Lung (tissue), 12 donors: ENCODE data around the gene ATXN10. TPM values are rescaled to one million over a fixed set of nuclear protein-coding genes. Genes with fewer than 3 reads are reported as not detected.
"Not testable (repeated sequence)": the region's sequence is repeated elsewhere in the genome, so short reads cannot be mapped to it uniquely, and the experiment has no call there.

Source experiments
- ATAC-seq: fragments of 200-7000 bp; cut with Tn5 transposase; one replicate; pipeline ENCODE4 v1.9.1; 2020; ENCODE audit warnings: moderate number of reproducible peaks; ENCODE audit not compliant: insufficient read depth, low FRiP score
- DNase-seq, 3 donors: peaks; one replicate each; pipeline ENCODE4 v3.0.0-alpha.2; 2013 to 2017
- H3K27ac ChIP-seq, 2 donors: one replicate each; pipeline ENCODE4 v1.5.1; 2013; ENCODE audit warnings: mild to moderate bottlenecking in 2 of 2, moderate library complexity in 2 of 2, control low read depth in 1 of 2, inconsistent platforms in 1 of 2, low read depth in 1 of 2, low read length in 1 of 2
- H3K27me3 ChIP-seq, 3 donors: one replicate each; pipeline ENCODE4 v1.5.1; 2013; ENCODE audit warnings: low read length in 2 of 3; ENCODE audit not compliant: control insufficient read depth in 3 of 3, insufficient read depth in 3 of 3
- H3K36me3 ChIP-seq, 4 donors: one replicate each; pipeline ENCODE4 v1.5.1; 2013; ENCODE audit warnings: low read length in 4 of 4, mild to moderate bottlenecking in 1 of 4, moderate library complexity in 1 of 4; ENCODE audit not compliant: control insufficient read depth in 4 of 4, insufficient read depth in 4 of 4
- H3K4me1 ChIP-seq, 5 donors: one replicate each; pipeline ENCODE4 v1.5.1; 2013; ENCODE audit warnings: low read length in 5 of 5, mild to moderate bottlenecking in 2 of 5, moderate library complexity in 1 of 5; ENCODE audit not compliant: control insufficient read depth in 5 of 5, insufficient read depth in 5 of 5
- H3K4me3 ChIP-seq: one replicate; pipeline ENCODE4 v1.5.1; 2013; ENCODE audit warnings: mild to moderate bottlenecking, control low read depth, moderate library complexity
- H3K9ac ChIP-seq, 2 donors: one replicate each; pipeline ENCODE4 v1.5.1; 2013; ENCODE audit warnings: low read length in 2 of 2, control low read depth in 1 of 2; ENCODE audit not compliant: insufficient read depth in 1 of 2
- H3K9me3 ChIP-seq, 4 donors: one replicate each; pipeline ENCODE4 v1.5.1; 2013; ENCODE audit warnings: low read length in 3 of 4, mild to moderate bottlenecking in 1 of 4, moderate library complexity in 1 of 4; ENCODE audit not compliant: control insufficient read depth in 4 of 4, insufficient read depth in 3 of 4
- CTCF ChIP-seq: IDR thresholded peaks from 2 replicates; pipeline ENCODE4 v1.5.1; 2012; ENCODE audit warnings: mild to moderate bottlenecking; ENCODE audit errors: control extremely low read depth, extremely low read depth
- WGBS, 2 donors: extraction: QIAGEN DNeasy Blood & Tissue Kit; methylation state at CpG; one replicate each; pipeline ENCODE4 v1.1.7; 2013; 5-methylcytosine and 5-hydroxymethylcytosine counted together
- polyA plus RNA-seq, 2 donors: library from polyadenylated mRNA; stranded (reverse); fragments of 200-250 nt; gene quantifications; one replicate each; pipeline ENCODE4 v1.2.1, GENCODE V29; 2013
- total RNA-seq, 2 donors: library from RNA; depleted of rRNA in 1 of 2; stranded (reverse); fragments of >200 nt in 1 of 2; gene quantifications; one replicate each; pipeline ENCODE4 v1.2.1, GENCODE V29; 2014 to 2021
- donor health status: control.
- donor health status: control.
- donor health status: Bipolar disorder and iron deficiency.
- donor health status: healthy.
- donor health status: DM: yes; HTN: yes; CAD: no.

Gene ATXN10
- total and polyA plus RNA-seq, 4 donors, result 41.9 to 164 (median 92.2) TPM

- WGBS, 2 donors, result 57 to 67% methylated on average over 4 of the region's 4 CpGs
- H3K9me3 ChIP-seq, result no peaks in the 10 kb centered on the region
- no peak for ATAC-seq
- H3K27ac ChIP-seq, result no peak overlapping the region
- no peak overlapping the region for H3K9ac ChIP-seq
- no peak overlapping the region for H3K4me3 ChIP-seq
- no peaks in the 10 kb centered on the region for H3K27me3 ChIP-seq
- DNase-seq, result no peak
- H3K4me1 ChIP-seq, result peaks cover 3 to 32% (median 13%) of the 10 kb centered on the region in 5 donors
- no peak for TF ChIP-seq CTCF
- H3K36me3 ChIP-seq, result no peaks in the 10 kb centered on the region
Observed at GRCh38 chr22:45682064-45682463, 10.4 kb downstream of the ATXN10 start.

GRCh38 chr22:45682773-45683172, 11.1 kb downstream of the ATXN10 start:
- WGBS, 2 donors, result 94 to 96% methylated on average over 5 of the region's 5 CpGs
- H3K27ac ChIP-seq, H3K9ac ChIP-seq, H3K4me3 ChIP-seq, H3K9me3 ChIP-seq, DNase-seq, ATAC-seq, H3K27me3 ChIP-seq, H3K36me3 ChIP-seq: not testable (repeated sequence)
- peaks cover 3 to 33% (median 13%) of the 10 kb centered on the region in 5 donors for H3K4me1 ChIP-seq

- Histone ChIP-seq H3K27me3 (no peaks in the 10 kb centered on the region), H3K9ac (no peak overlapping the region), H3K9me3 (no peaks in the 10 kb centered on the region), H3K36me3 (no peaks in the 10 kb centered on the region), H3K4me3 (no peak overlapping the region), H3K27ac (no peak overlapping the region), H3K4me1 (peaks cover 3 to 32% (median 13%) of the 10 kb centered on the region in 5 donors)
- TF ChIP-seq CTCF, result no peak
- no peak for ATAC-seq
- WGBS, 2 donors, result 66 to 78% methylated on average over 6 of the region's 6 CpGs
- no peak for DNase-seq
Observed at GRCh38 chr22:45683248-45683647, 11.6 kb downstream of the ATXN10 start.

- Histone ChIP-seq H3K4me3 (no peak overlapping the region), H3K4me1 (peaks cover 7 to 32% (median 15%) of the 10 kb centered on the region in 5 donors), H3K9ac (no peak overlapping the region), H3K27ac (no peak overlapping the region), H3K9me3 (no peaks in the 10 kb centered on the region), H3K36me3 (no peaks in the 10 kb centered on the region), H3K27me3 (no peaks in the 10 kb centered on the region)
- DNase-seq, result no peak
- TF ChIP-seq CTCF, result no peak
- WGBS, 2 donors, result 95 to 100% methylated on average over 2 of the region's 2 CpGs
- no peak for ATAC-seq
Observed at GRCh38 chr22:45683680-45684079, 12.0 kb downstream of the ATXN10 start.
